AG04449 (cell line): ENCODE results near the gene PDCD7.

ENCODE experiments used
- CTCF ChIA-PET: fragments of 350-600 bp; formaldehyde crosslinking; extraction: SDS; loops from one replicate; lab custom pipeline; 2021; ENCODE audit warnings: antibody characterized with exemption; lab: Yijun Ruan, JAX
- POLR2A ChIA-PET: fragments of 400-600, 350-600 bp; formaldehyde crosslinking; extraction: SDS; loops from one replicate; lab custom pipeline; 2020; ENCODE audit warnings: antibody characterized with exemption, inconsistent platforms; lab: Yijun Ruan, JAX
- DNase-seq: peaks from one replicate; pipeline ENCODE4 v3.0.0-alpha.2; 2010; ENCODE audit warnings: low read depth, low spot score
- H3K4me3 ChIP-seq: 2 replicates; pipeline ENCODE4 v1.5.1; 2011; ENCODE audit warnings: low read depth, mild to moderate bottlenecking, control low read depth, low read length
- CTCF ChIP-seq: IDR thresholded peaks from one replicate; pipeline ENCODE4 v1.5.1; 2011; ENCODE audit warnings: mild to moderate bottlenecking, moderate library complexity, low read length, control low read depth, inconsistent platforms; ENCODE audit not compliant: insufficient read depth; ENCODE audit errors: missing control alignments

Gene PDCD7

GRCh38 chr15:65175511-65175910, 41.9 kb upstream of the PDCD7 start:
- TF ChIP-seq CTCF: no peak
- H3K4me3 ChIP-seq: no peak overlapping the region
- CTCF ChIA-PET: interaction anchor here (1.3 kb wide), 1 partner anchor 121 kb away, joined by 3 read pairs; no protein-coding TSS in a partner anchor
- POLR2A ChIA-PET: no interaction called here
- no peak for DNase-seq

GRCh38 chr15:65174509-65174908, 40.9 kb upstream of the PDCD7 start:
- ChIA-PET CTCF (interaction anchor here (1.0 to 1.3 kb wide), 2 partner anchors 73 to 120 kb away, joined by 3 to 4 read pairs; no protein-coding TSS in a partner anchor), POLR2A (no interaction called here)

GRCh38 chr15:65172531-65172930, 38.9 kb upstream of the PDCD7 start:
- POLR2A ChIA-PET: no interaction called here
- no peak for DNase-seq
- no peak for TF ChIP-seq CTCF
- CTCF ChIA-PET: no interaction called here
- H3K4me3 ChIP-seq: no peak overlapping the region

More at GRCh38 chr15:65174509-65174908, 40.9 kb upstream of the PDCD7 start:
- DNase-seq: no peak
- H3K4me3 ChIP-seq: no peak overlapping the region
- no peak for TF ChIP-seq CTCF

GRCh38 chr15:65171428-65171827, 37.8 kb upstream of the PDCD7 start:
- ChIA-PET CTCF (interaction anchor here (0.7 to 1.4 kb wide), 2 partner anchors 11 to 126 kb away, joined by 4 read pairs; no protein-coding TSS in a partner anchor), POLR2A (no interaction called here)
- no peak for TF ChIP-seq CTCF
- H3K4me3 ChIP-seq: no peak overlapping the region
- no peak for DNase-seq

GRCh38 chr15:65165875-65166274, 32.3 kb upstream of the PDCD7 start:
- TF ChIP-seq CTCF: no peak
- DNase-seq: no peak
- ChIA-PET CTCF (interaction anchor here (1.3 kb wide), 2 partner anchors 14 to 18 kb away, joined by 3 to 5 read pairs; no protein-coding TSS in a partner anchor), POLR2A (no interaction called here)
- no peak overlapping the region for H3K4me3 ChIP-seq

- CTCF ChIA-PET: interaction anchor here (0.6 to 1.2 kb wide), 3 partner anchors 19 to 354 kb away, joined by 3 to 4 read pairs (median 3); no protein-coding TSS in a partner anchor
- H3K4me3 ChIP-seq: no peak overlapping the region
- POLR2A ChIA-PET: no interaction called here
- TF ChIP-seq CTCF: no peak
- no peak for DNase-seq
Measured at GRCh38 chr15:65164139-65164538, 30.5 kb upstream of the PDCD7 start.
